Smooth muscle cell (in vitro differentiated cells): ENCODE measurements around the gene FOS. TPM values are rescaled to one million over a fixed set of nuclear protein-coding genes. Genes with fewer than 3 reads are reported as not detected.

Experiments used
- DNase-seq: peaks from one replicate; lab custom pipeline; 2025; ENCODE audit not compliant: unreplicated experiment; lab: John Stamatoyannopoulos, UW
- H2AFZ ChIP-seq: fragments of 200-600 bp; sonication (generic); 2 replicates; pipeline ENCODE4 v1.6.0; 2016; ENCODE audit warnings: antibody characterized with exemption, low read depth, mild to moderate bottlenecking
- H3F3A ChIP-seq: fragments of 200-600 bp; sonication (generic); 2 replicates; pipeline ENCODE4 v1.6.0; 2017; ENCODE audit warnings: antibody characterized with exemption, low read depth
- H3K27ac ChIP-seq: fragments of 200-600 bp; sonication (generic); 2 replicates; pipeline ENCODE4 v1.5.1; 2016; ENCODE audit warnings: low read depth, mild to moderate bottlenecking
- H3K27me3 ChIP-seq: fragments of 200-600 bp; sonication (generic); 2 replicates; pipeline ENCODE4 v1.6.1; 2016; ENCODE audit warnings: low read depth, mild to moderate bottlenecking
- H3K36me3 ChIP-seq: fragments of 200-600 bp; sonication (generic); 2 replicates; pipeline ENCODE4 v1.5.1; 2016; ENCODE audit warnings: low read depth
- H3K4me1 ChIP-seq: fragments of 200-600 bp; sonication (generic); 2 replicates; pipeline ENCODE4 v1.5.1; 2016; ENCODE audit warnings: low read depth
- H3K4me2 ChIP-seq: fragments of 200-600 bp; sonication (generic); 2 replicates; pipeline ENCODE4 v1.6.0; 2016; ENCODE audit warnings: mild to moderate bottlenecking
- H3K4me3 ChIP-seq: fragments of 200-600 bp; sonication (generic); 2 replicates; pipeline ENCODE4 v1.5.1; 2016; ENCODE audit warnings: mild to moderate bottlenecking
- H3K79me2 ChIP-seq: fragments of 200-600 bp; sonication (generic); 2 replicates; pipeline ENCODE4 v1.6.0; 2016; ENCODE audit warnings: low read depth, mild to moderate bottlenecking
- H3K9ac ChIP-seq: fragments of 200-600 bp; sonication (generic); 2 replicates; pipeline ENCODE4 v1.6.0; 2016; ENCODE audit warnings: low read depth
- H3K9me3 ChIP-seq: fragments of 200-600 bp; sonication (generic); replicated peaks from 2 replicates; pipeline ENCODE4 v1.5.1; 2016; ENCODE audit warnings: low read depth
- H4K20me1 ChIP-seq: fragments of 200-600 bp; sonication (generic); 2 replicates; pipeline ENCODE4 v1.6.0; 2016; ENCODE audit warnings: low read depth
- WGBS: methylation state at CpG from one replicate; pipeline ENCODE4 v1.1.7; 2016; ENCODE audit warnings: low lambda C conversion rate; 5-methylcytosine and 5-hydroxymethylcytosine counted together
- polyA plus RNA-seq: library from polyadenylated mRNA; unstranded; fragments of >200 nt; fragmentation: Nextera tagmentation; extraction: Ambion mirVana; gene quantifications from 2 replicates; pipeline ENCODE4 v1.2.1, GENCODE V29; 2016
- total RNA-seq: library from RNA; depleted of rRNA; stranded (reverse); fragments of >200 nt; gene quantifications from 2 replicates; pipeline ENCODE4 v1.2.3, GENCODE V29; 2014
- TF ChIP-seq, protein P1 (sequence below): fragments of 200-600 bp; sonication (generic); IDR thresholded peaks from 2 replicates; pipeline ENCODE4 v1.5.1; 2017; ENCODE audit warnings: borderline replicate concordance, mild to moderate bottlenecking, antibody characterized with exemption; ENCODE audit not compliant: insufficient read depth, poor library complexity, severe bottlenecking

FOS gene
- total and polyA plus RNA-seq, 2 experiments from 2014 or later, result 1,280 to 1,567 TPM

- Histone ChIP-seq H3F3A (peaks cover 11% of the 10 kb centered on the region), H3K9me3 (no peaks in the 10 kb centered on the region), H4K20me1 (no peaks in the 10 kb centered on the region), H3K4me1 (peaks cover 25% of the 10 kb centered on the region), H3K27ac (peak overlapping the region; percentile 14), H3K4me3 (no peak overlapping the region), H3K79me2 (no peaks in the 10 kb centered on the region), H3K9ac (no peak overlapping the region), H3K27me3 (no peaks in the 10 kb centered on the region), H3K36me3 (no peaks in the 10 kb centered on the region), H2AFZ (no peak overlapping the region), H3K4me2 (no peak overlapping the region)
- 74% methylated on average over 6 of the region's 6 CpGs for WGBS
- TF ChIP-seq, protein P1, sequence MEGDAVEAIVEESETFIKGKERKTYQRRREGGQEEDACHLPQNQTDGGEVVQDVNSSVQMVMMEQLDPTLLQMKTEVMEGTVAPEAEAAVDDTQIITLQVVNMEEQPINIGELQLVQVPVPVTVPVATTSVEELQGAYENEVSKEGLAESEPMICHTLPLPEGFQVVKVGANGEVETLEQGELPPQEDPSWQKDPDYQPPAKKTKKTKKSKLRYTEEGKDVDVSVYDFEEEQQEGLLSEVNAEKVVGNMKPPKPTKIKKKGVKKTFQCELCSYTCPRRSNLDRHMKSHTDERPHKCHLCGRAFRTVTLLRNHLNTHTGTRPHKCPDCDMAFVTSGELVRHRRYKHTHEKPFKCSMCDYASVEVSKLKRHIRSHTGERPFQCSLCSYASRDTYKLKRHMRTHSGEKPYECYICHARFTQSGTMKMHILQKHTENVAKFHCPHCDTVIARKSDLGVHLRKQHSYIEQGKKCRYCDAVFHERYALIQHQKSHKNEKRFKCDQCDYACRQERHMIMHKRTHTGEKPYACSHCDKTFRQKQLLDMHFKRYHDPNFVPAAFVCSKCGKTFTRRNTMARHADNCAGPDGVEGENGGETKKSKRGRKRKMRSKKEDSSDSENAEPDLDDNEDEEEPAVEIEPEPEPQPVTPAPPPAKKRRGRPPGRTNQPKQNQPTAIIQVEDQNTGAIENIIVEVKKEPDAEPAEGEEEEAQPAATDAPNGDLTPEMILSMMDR, result no peak
- DNase-seq, result no peak
Observed at GRCh38 chr14:75254381-75254822, 24.2 kb upstream of the FOS start.

DNA sequence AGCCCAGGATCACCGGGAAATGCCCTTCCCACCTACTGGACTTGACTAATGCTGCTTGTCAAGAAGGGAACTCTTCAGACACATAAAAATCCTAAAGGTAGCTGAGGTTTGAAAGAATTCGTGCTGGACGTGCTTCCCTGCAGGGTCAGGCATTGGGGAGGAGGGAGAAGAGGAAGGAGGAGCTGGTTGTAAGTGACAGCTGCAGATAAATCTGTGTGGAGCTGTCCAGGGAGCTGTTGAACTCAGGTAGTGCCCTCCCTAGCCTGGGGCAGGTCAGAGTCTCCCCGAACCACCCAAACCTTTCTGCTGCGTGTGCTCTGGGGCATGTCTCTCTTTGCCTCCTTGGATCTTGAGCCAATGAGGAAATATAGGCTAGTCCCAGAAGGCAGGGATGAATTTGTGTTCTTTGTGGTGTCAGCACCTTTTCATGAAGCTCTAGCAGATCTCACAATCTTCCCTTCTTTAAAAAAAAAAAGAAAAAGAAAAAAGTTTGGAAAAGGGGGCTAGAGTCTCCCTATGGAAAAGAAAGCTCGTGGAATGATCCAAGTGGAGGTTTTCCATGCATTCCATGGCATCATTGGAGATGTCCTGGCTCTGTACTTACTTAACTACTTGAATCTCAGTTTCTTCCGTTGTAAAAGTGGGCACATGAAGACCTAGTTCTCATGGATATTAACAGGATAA is 23.6 kb upstream of the FOS start:
- H3K27me3 ChIP-seq, result no peaks in the 10 kb centered on the region
- no peak overlapping the region for H2AFZ ChIP-seq
- H3F3A ChIP-seq, result peaks cover 11% of the 10 kb centered on the region
- DNase-seq, result no peak
- H3K9me3 ChIP-seq, result no peaks in the 10 kb centered on the region
- no peaks in the 10 kb centered on the region for H3K79me2 ChIP-seq
- TF ChIP-seq, protein P1, result no peak
- no peak overlapping the region for H3K4me2 ChIP-seq
- H3K4me1 ChIP-seq, result peaks cover 29% of the 10 kb centered on the region
- 45% methylated on average over 7 of the region's 7 CpGs for WGBS
- H3K4me3 ChIP-seq, result no peak overlapping the region
- no peaks in the 10 kb centered on the region for H4K20me1 ChIP-seq
- H3K27ac ChIP-seq, result peak overlapping the region; percentile 14
- H3K9ac ChIP-seq, result no peak overlapping the region
- no peaks in the 10 kb centered on the region for H3K36me3 ChIP-seq

DNA sequence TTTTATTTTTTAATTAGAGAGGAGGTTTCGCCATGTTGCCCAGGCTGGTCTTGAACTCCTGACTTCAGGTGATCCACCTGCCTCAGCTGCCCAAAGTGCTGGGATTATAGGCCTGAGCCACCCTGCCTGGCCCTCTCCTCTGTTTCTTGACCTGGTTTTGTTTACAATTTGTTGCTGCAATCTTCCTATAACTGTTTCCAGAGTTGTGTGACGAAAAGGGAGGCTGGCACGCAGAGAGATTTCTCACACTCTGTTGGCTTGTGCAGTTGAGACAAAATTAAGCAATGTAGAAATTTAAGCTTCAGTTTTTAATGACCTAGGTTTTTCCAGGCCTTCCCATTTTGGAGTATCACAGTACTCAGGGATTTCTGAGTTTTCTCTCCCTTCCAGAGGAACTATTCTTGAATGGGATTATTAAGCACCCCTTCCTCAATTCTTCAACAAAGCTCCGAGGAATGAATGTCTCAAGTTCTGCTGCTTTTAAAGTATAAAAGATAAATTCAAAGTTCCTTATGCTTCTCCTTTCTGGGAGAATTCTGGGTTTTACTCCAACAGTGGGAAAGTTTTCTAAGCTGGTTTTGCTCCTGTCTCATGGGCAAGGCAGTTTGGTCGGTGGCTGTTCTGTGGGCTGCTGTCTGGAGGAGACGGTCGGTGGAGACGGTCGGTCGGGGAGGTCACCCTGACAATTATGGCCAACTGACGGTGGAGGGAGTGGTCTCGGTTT is 20.4 kb upstream of the FOS start:
- 19% methylated on average over 12 of the region's 12 CpGs for WGBS
- H3K4me3 ChIP-seq, result peak overlapping the region; percentile 35
- no peaks in the 10 kb centered on the region for H3K79me2 ChIP-seq
- H3K4me1 ChIP-seq, result peaks cover 29% of the 10 kb centered on the region
- H3K9me3 ChIP-seq, result no peaks in the 10 kb centered on the region
- peak overlapping the region; percentile 98 for H3K9ac ChIP-seq
- H3F3A ChIP-seq, result peaks cover 11% of the 10 kb centered on the region
- H3K36me3 ChIP-seq, result no peaks in the 10 kb centered on the region
- peak overlapping the region; percentile 99 for H3K27ac ChIP-seq
- H3K27me3 ChIP-seq, result no peaks in the 10 kb centered on the region
- TF ChIP-seq, protein P1, result no peak
- H4K20me1 ChIP-seq, result no peaks in the 10 kb centered on the region
- peak overlapping the region; percentile 81 for H3K4me2 ChIP-seq
- DNase-seq, result no peak
- no peak overlapping the region for H2AFZ ChIP-seq
